Loucy (cell line): ENCODE results near the gene EDRF1.

Experiments
- H2AFZ ChIP-seq: fragments of 200-600 bp; sonication (generic); 2 replicates; pipeline ENCODE4 v1.6.0; 2016; ENCODE audit warnings: antibody characterized with exemption, mild to moderate bottlenecking, low read length, moderate library complexity
- H3F3A ChIP-seq: fragments of 200-600 bp; 2 replicates; pipeline ENCODE4 v1.6.0; 2016; ENCODE audit warnings: antibody characterized with exemption, low read depth, mild to moderate bottlenecking
- H3K27me3 ChIP-seq: fragments of 200-600 bp; sonication (generic); 2 replicates; pipeline ENCODE4 v1.6.1; 2014; ENCODE audit warnings: low read length, mild to moderate bottlenecking; ENCODE audit not compliant: insufficient read depth, poor library complexity, severe bottlenecking
- H3K36me3 ChIP-seq: fragments of 200-600 bp; sonication (generic); 2 replicates; pipeline ENCODE4 v1.6.1; 2016; ENCODE audit warnings: low read length; ENCODE audit not compliant: insufficient read depth
- H3K4me1 ChIP-seq: fragments of 200-600 bp; sonication (generic); 2 replicates; pipeline ENCODE4 v1.5.1; 2014; ENCODE audit warnings: low read length, mild to moderate bottlenecking; ENCODE audit not compliant: insufficient read depth, poor library complexity, severe bottlenecking
- H3K4me2 ChIP-seq: fragments of 200-600 bp; sonication (generic); 2 replicates; pipeline ENCODE4 v1.6.0; 2014; ENCODE audit warnings: antibody characterized with exemption, low read length, low read depth, mild to moderate bottlenecking; ENCODE audit not compliant: poor library complexity, severe bottlenecking
- H3K4me3 ChIP-seq: fragments of 200-600 bp; sonication (generic); 2 replicates; pipeline ENCODE4 v1.5.1; 2014; ENCODE audit warnings: low read length, mild to moderate bottlenecking, mixed read lengths; ENCODE audit not compliant: poor library complexity, severe bottlenecking
- H3K79me2 ChIP-seq: fragments of 200-600 bp; sonication (generic); 2 replicates; pipeline ENCODE4 v1.6.1; 2014; ENCODE audit warnings: low read length; ENCODE audit not compliant: insufficient read depth
- H3K9ac ChIP-seq: fragments of 200-600 bp; sonication (generic); 2 replicates; pipeline ENCODE4 v1.6.0; 2014; ENCODE audit warnings: mild to moderate bottlenecking, low read depth, low read length, moderate library complexity; ENCODE audit not compliant: poor library complexity, severe bottlenecking
- H3K9me2 ChIP-seq: fragments of 200-600 bp; sonication (generic); replicated peaks from 2 replicates; pipeline ENCODE4 v1.6.1; 2016; ENCODE audit warnings: low read depth, low read length, mixed read lengths
- H3K9me3 ChIP-seq: fragments of 200-600 bp; sonication (generic); 2 replicates; pipeline ENCODE4 v1.6.1; 2014; ENCODE audit warnings: mild to moderate bottlenecking, antibody characterized with exemption, low read length, low read depth; ENCODE audit not compliant: insufficient read depth
- H4K20me1 ChIP-seq: fragments of 200-600 bp; sonication (generic); 2 replicates; pipeline ENCODE4 v1.6.0; 2014; ENCODE audit warnings: antibody characterized with exemption, low read length, mild to moderate bottlenecking; ENCODE audit not compliant: insufficient read depth, poor library complexity, severe bottlenecking
- EZH2phosphoT487 ChIP-seq: fragments of 200-600 bp; IDR thresholded peaks from 2 replicates; pipeline ENCODE4 v1.6.1; 2018; ENCODE audit warnings: antibody characterized with exemption, mild to moderate bottlenecking, moderate library complexity, borderline replicate concordance
- TF ChIP-seq, protein P1 (sequence below): fragments of 200-600 bp; sonication (generic); conservative IDR thresholded peaks from 2 replicates; pipeline ENCODE4 v1.5.1; 2014; ENCODE audit warnings: mild to moderate bottlenecking, antibody characterized with exemption, low read length

EDRF1 gene

DNA sequence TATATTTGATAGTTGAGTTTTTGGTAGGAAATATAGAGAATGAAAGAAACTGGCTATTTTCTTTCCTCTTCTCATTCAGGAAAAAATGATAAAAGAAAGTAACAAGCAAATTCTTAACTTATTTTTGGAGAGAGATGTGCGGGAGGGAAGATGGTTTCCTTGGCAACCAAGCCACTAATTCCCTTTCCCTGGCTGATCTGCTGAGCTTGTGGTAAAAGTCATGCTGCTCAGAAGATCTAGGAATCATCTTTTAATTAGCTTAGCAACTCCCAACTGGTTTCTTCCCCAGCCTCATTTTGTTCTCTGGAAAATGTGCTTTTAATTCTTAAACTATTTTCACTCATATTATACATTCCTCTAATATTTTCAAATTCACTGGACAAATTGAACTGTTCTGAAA, 91.7 kb downstream of the EDRF1 start:
- no peaks in the 10 kb centered on the region for H3K4me1 ChIP-seq
- H3K79me2 ChIP-seq = no peaks in the 10 kb centered on the region
- H3K36me3 ChIP-seq = no peaks in the 10 kb centered on the region
- H3K27me3 ChIP-seq = no peaks in the 10 kb centered on the region
- no peak overlapping the region for H3K9ac ChIP-seq
- H3K9me2 ChIP-seq = no peaks in the 10 kb centered on the region
- H4K20me1 ChIP-seq = no peaks in the 10 kb centered on the region
- H3K4me2 ChIP-seq = no peak overlapping the region
- TF ChIP-seq, protein P1, sequence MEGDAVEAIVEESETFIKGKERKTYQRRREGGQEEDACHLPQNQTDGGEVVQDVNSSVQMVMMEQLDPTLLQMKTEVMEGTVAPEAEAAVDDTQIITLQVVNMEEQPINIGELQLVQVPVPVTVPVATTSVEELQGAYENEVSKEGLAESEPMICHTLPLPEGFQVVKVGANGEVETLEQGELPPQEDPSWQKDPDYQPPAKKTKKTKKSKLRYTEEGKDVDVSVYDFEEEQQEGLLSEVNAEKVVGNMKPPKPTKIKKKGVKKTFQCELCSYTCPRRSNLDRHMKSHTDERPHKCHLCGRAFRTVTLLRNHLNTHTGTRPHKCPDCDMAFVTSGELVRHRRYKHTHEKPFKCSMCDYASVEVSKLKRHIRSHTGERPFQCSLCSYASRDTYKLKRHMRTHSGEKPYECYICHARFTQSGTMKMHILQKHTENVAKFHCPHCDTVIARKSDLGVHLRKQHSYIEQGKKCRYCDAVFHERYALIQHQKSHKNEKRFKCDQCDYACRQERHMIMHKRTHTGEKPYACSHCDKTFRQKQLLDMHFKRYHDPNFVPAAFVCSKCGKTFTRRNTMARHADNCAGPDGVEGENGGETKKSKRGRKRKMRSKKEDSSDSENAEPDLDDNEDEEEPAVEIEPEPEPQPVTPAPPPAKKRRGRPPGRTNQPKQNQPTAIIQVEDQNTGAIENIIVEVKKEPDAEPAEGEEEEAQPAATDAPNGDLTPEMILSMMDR = no peak
- no peak for TF ChIP-seq EZH2phosphoT487
- no peaks in the 10 kb centered on the region for H3K9me3 ChIP-seq
- no peak overlapping the region for H2AFZ ChIP-seq
- H3F3A ChIP-seq = no peaks in the 10 kb centered on the region
- no peak overlapping the region for H3K4me3 ChIP-seq

GRCh38 chr10:125812128-125812750, 92.7 kb downstream of the EDRF1 start:
- Histone ChIP-seq H3K4me1 (no peaks in the 10 kb centered on the region), H3K9ac (no peak overlapping the region), H3K4me2 (no peak overlapping the region), H4K20me1 (no peaks in the 10 kb centered on the region), H2AFZ (no peak overlapping the region), H3K27me3 (no peaks in the 10 kb centered on the region), H3F3A (no peaks in the 10 kb centered on the region), H3K4me3 (no peak overlapping the region), H3K36me3 (no peaks in the 10 kb centered on the region), H3K9me3 (no peaks in the 10 kb centered on the region), H3K79me2 (no peaks in the 10 kb centered on the region), H3K9me2 (no peaks in the 10 kb centered on the region)
- no peak for TF ChIP-seq EZH2phosphoT487
- TF ChIP-seq, protein P1 = no peak
